Ovary (tissue), 3 donors: ENCODE data around the gene STH.

Source experiments
- EP300 ChIP-seq: sonication (generic); formaldehyde crosslinking; IDR thresholded peaks from one replicate; pipeline ENCODE4 v1.6.1; 2017; ENCODE audit warnings: antibody characterized with exemption
- TF ChIP-seq, protein P1 (sequence below), 3 donors: fragments of 450-650 bp in 2 of 3; fragments of 200-600 bp in 1 of 3; IDR thresholded peaks; one replicate each; pipeline versions ENCODE4 v1.5.1 to v1.8.0; 2016 to 2022; ENCODE audit warnings: antibody characterized with exemption in 3 of 3, mild to moderate bottlenecking in 1 of 3
- donor health status: DM: no; HTN: no; CAD: no.

DNA sequence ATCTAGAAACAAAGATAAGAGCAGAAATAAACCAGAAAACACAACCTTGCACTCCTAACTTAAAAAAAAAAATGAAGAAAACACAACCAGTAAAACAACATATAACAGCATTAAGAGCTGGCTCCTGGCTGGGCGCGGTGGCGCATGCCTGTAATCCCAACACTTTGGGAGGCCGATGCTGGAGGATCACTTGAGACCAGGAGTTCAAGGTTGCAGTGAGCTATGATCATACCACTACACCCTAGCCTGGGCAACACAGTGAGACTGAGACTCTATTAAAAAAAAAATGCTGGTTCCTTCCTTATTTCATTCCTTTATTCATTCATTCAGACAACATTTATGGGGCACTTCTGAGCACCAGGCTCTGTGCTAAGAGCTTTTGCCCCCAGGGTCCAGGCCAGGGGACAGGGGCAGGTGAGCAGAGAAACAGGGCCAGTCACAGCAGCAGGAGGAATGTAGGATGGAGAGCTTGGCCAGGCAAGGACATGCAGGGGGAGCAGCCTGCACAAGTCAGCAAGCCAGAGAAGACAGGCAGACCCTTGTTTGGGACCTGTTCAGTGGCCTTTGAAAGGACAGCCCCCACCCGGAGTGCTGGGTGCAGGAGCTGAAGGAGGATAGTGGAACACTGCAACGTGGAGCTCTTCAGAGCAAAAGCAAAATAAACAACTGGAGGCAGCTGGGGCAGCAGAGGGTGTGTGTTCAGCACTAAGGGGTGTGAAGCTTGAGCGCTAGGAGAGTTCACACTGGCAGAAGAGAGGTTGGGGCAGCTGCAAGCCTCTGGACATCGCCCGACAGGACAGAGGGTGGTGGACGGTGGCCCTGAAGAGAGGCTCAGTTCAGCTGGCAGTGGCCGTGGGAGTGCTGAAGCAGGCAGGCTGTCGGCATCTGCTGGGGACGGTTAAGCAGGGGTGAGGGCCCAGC lies 2.6 kb downstream of the STH start:
- TF ChIP-seq, protein P1, sequence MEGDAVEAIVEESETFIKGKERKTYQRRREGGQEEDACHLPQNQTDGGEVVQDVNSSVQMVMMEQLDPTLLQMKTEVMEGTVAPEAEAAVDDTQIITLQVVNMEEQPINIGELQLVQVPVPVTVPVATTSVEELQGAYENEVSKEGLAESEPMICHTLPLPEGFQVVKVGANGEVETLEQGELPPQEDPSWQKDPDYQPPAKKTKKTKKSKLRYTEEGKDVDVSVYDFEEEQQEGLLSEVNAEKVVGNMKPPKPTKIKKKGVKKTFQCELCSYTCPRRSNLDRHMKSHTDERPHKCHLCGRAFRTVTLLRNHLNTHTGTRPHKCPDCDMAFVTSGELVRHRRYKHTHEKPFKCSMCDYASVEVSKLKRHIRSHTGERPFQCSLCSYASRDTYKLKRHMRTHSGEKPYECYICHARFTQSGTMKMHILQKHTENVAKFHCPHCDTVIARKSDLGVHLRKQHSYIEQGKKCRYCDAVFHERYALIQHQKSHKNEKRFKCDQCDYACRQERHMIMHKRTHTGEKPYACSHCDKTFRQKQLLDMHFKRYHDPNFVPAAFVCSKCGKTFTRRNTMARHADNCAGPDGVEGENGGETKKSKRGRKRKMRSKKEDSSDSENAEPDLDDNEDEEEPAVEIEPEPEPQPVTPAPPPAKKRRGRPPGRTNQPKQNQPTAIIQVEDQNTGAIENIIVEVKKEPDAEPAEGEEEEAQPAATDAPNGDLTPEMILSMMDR (IDR thresholded peaks at IDR 0.05): no peak
- TF ChIP-seq EP300: no peak
